Measurements from ENCODE around the gene KLHL29. TPM values are rescaled to one million over a fixed set of nuclear protein-coding genes. Genes with fewer than 3 reads are reported as not detected.

KLHL29 gene
- total RNA-seq, 1 donor from 2014 or later, result 3.3 TPM

GRCh38 chr2:23614701-23615100 lies 229.7 kb downstream of the KLHL29 start:
- no peak for DNase-seq (ENCODE audit: low spot score)
- Mint-ChIP-seq H3K27me3 (ENCODE audit: insufficient read depth) (peaks cover 3% of the 10 kb centered on the region), H3K4me3 (no peak overlapping the region), H3K9me3 (peaks cover 17% of the 10 kb centered on the region), H3K4me1 (ENCODE audit: low read depth) (peaks cover 8% of the 10 kb centered on the region), H3K36me3 (ENCODE audit: low read depth) (no peaks in the 10 kb centered on the region), H3K27ac (no peak overlapping the region)
- intact Hi-C loops (cut with micrococcal nuclease), result no loop called here

DNA sequence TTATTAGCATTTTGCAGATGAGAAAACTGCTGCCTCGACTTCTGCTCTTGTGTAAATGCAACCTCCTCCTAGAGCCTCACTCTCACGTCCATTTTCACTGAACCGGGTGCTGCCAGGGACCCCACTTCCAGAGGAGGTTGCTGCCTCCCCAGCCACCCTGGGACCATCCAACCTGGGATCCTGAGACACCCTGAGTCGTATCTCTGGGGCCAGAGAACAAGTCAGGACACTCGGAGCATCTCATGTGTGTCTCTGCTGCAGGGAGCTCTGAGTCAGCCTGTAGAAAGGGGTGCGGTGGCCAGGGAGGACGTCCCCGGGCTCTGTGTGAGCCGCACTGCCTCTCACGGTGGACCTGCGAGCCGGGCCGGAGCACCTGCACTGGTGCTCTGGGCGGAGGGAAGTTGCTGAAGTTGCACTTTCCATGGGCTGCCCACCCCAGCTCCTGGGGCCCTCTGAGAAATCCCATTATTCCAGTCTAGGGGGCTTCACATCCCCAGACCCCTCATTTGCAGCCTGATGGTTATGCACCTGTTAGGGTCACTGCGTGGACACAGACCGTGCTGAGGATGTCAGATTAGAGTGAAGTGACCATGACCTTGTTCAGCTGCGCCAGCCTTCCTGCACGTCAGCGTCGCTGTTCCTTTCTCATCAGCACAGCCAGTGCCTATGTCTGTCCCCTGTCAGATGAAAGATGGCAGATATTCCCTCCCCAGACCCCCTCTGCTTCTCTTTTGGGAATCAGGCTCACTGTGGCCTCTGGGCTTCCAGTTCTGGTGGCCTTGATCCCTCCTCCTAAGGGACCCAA lies 230.4 kb downstream of the KLHL29 start:
- Mint-ChIP-seq H3K9me3 (peaks cover 15% of the 10 kb centered on the region), H3K4me1 (ENCODE audit: low read depth) (peaks cover 8% of the 10 kb centered on the region), H3K4me3 (no peak overlapping the region), H3K27me3 (ENCODE audit: insufficient read depth) (peaks cover 3% of the 10 kb centered on the region), H3K27ac (no peak overlapping the region), H3K36me3 (ENCODE audit: low read depth) (no peaks in the 10 kb centered on the region)
- no peak for DNase-seq (ENCODE audit: low spot score)
- intact Hi-C loops (cut with micrococcal nuclease), result no loop called here

GRCh38 chr2:23616630-23617029 lies 231.7 kb downstream of the KLHL29 start:
- H3K9me3 Mint-ChIP-seq, result peaks cover 4% of the 10 kb centered on the region
- H3K4me1 Mint-ChIP-seq (ENCODE audit: low read depth), result peaks cover 8% of the 10 kb centered on the region
- H3K4me3 Mint-ChIP-seq, result no peak overlapping the region
- intact Hi-C loops (cut with micrococcal nuclease), result no loop called here
- DNase-seq (ENCODE audit: low spot score), result no peak
- no peaks in the 10 kb centered on the region for H3K36me3 Mint-ChIP-seq (ENCODE audit: low read depth)
- no peak overlapping the region for H3K27ac Mint-ChIP-seq
- peaks cover 3% of the 10 kb centered on the region for H3K27me3 Mint-ChIP-seq (ENCODE audit: insufficient read depth)

GRCh38 chr2:23617167-23617810 lies 232.3 kb downstream of the KLHL29 start:
- no peak overlapping the region for H3K27ac Mint-ChIP-seq
- no peak overlapping the region for H3K4me3 Mint-ChIP-seq
- no peaks in the 10 kb centered on the region for H3K36me3 Mint-ChIP-seq (ENCODE audit: low read depth)
- peaks cover 8% of the 10 kb centered on the region for H3K4me1 Mint-ChIP-seq (ENCODE audit: low read depth)
- H3K27me3 Mint-ChIP-seq (ENCODE audit: insufficient read depth), result peaks cover 3% of the 10 kb centered on the region
- no peak for DNase-seq (ENCODE audit: low spot score)
- H3K9me3 Mint-ChIP-seq, result no peaks in the 10 kb centered on the region
- intact Hi-C loops (cut with micrococcal nuclease), result no loop called here

- Mint-ChIP-seq H3K27ac (no peak overlapping the region), H3K9me3 (peaks cover 3% of the 10 kb centered on the region), H3K27me3 (ENCODE audit: insufficient read depth) (peaks cover 3% of the 10 kb centered on the region), H3K4me3 (no peak overlapping the region), H3K36me3 (ENCODE audit: low read depth) (no peaks in the 10 kb centered on the region), H3K4me1 (ENCODE audit: low read depth) (peaks cover 8% of the 10 kb centered on the region)
- no peak for DNase-seq (ENCODE audit: low spot score)
- intact Hi-C loops (cut with micrococcal nuclease), result no loop called here
These were observed 232.8 kb downstream of the KLHL29 start for GRCh38 chr2:23617811-23618215.

GRCh38 chr2:23618265-23618664 lies 233.3 kb downstream of the KLHL29 start:
- Mint-ChIP-seq H3K36me3 (ENCODE audit: low read depth) (no peaks in the 10 kb centered on the region), H3K4me1 (ENCODE audit: low read depth) (peaks cover 8% of the 10 kb centered on the region), H3K9me3 (peaks cover 5% of the 10 kb centered on the region), H3K4me3 (no peak overlapping the region), H3K27me3 (ENCODE audit: insufficient read depth) (peaks cover 3% of the 10 kb centered on the region), H3K27ac (no peak overlapping the region)
- no peak for DNase-seq (ENCODE audit: low spot score)
- intact Hi-C loops (cut with micrococcal nuclease), result no loop called here

DNA sequence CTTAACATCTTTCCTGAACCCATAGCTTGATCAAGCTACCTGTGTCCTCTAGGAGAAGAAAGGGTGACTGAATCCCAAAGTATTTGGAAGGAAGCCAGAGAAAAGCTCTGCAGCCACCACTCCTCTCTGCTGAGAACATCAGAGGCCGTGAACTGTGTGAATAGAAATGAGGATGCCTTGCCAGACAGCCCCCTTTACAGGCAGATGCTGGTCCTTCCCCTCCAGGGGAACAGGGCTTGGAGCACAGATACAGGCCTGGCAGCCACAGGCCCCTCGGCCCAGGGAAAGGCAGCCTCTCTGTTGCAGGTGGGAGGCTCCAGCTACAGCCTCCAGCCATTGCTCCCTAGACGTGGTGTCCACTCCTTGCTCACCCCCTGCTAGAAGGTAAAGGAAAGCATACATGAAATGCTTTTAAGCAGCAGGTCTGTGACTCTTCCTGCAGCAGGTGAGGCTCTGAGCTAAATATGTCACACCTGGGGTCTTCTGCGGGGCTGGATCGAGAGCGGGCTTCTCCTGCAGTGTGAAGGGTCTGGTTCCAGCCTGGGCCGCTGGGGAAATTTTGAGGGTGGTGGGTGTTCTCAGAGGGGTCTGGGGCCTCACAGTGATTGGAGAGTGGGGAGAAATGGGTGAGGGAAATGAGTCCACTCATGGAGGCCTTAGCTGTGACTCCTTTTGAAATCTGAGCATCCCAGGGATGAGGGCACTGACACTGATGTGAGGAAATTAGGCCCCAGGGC lies 234.0 kb downstream of the KLHL29 start:
- intact Hi-C loops (cut with micrococcal nuclease), result no loop called here
- DNase-seq (ENCODE audit: low spot score), result no peak
- Mint-ChIP-seq H3K27ac (no peak overlapping the region), H3K9me3 (peaks cover 11% of the 10 kb centered on the region), H3K27me3 (ENCODE audit: insufficient read depth) (peaks cover 3% of the 10 kb centered on the region), H3K4me1 (ENCODE audit: low read depth) (peaks cover 8% of the 10 kb centered on the region), H3K36me3 (ENCODE audit: low read depth) (no peaks in the 10 kb centered on the region), H3K4me3 (no peak overlapping the region)

DNA sequence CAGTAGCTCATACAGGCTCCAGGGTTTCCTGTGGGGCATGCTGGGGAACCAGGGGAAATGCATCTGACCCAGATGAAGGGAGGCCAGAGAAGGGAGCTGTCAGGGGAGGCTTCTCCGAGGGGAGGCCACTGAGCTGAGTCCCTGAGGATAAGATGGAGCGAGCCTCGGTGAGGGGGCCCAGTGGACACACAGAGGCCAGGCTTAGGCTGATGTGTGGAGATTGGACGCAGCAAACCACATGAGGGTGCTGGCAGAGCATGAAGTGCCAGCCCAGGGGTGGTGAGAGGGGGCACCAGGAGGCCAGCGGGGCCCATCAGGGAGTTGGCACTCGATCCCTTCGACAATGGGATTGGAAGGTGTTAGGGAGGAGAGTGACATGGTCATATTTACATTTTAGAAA lies 235.0 kb downstream of the KLHL29 start:
- H3K4me1 Mint-ChIP-seq (ENCODE audit: low read depth), result no peaks in the 10 kb centered on the region
- no peak overlapping the region for H3K27ac Mint-ChIP-seq
- peaks cover 17% of the 10 kb centered on the region for H3K9me3 Mint-ChIP-seq
- intact Hi-C loops (cut with micrococcal nuclease), result no loop called here
- no peak overlapping the region for H3K4me3 Mint-ChIP-seq
- no peak for DNase-seq (ENCODE audit: low spot score)
- peaks cover 3% of the 10 kb centered on the region for H3K27me3 Mint-ChIP-seq (ENCODE audit: insufficient read depth)
- no peaks in the 10 kb centered on the region for H3K36me3 Mint-ChIP-seq (ENCODE audit: low read depth)

DNA sequence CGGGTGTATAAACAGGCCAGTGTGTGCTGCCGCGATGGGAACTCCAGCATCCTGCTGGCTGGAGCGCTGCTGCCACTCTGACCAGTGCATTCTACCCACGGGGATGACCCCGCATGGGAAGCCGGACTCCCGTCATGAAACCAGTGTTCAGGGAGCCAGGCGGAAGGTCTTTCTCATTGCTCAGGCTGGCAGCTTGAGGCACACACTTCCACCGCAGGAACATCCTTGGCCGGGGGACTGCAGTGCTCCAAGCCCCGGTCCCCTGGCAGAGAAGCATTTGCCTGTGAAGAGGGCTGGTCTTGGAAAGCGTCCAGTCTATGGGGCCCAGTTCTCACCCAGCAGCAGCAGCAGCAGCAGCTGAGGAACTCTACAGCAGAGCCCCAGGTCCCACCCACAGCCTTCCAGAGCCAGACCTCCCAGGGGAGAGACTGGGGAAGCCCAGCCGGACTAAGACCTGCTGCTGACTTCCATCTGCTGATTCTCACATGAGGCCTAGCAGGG lies 235.9 kb downstream of the KLHL29 start:
- intact Hi-C loops (cut with micrococcal nuclease), result no loop called here
- no peak for DNase-seq (ENCODE audit: low spot score)
- Mint-ChIP-seq H3K27me3 (ENCODE audit: insufficient read depth) (peaks cover 3% of the 10 kb centered on the region), H3K36me3 (ENCODE audit: low read depth) (no peaks in the 10 kb centered on the region), H3K4me3 (no peak overlapping the region), H3K27ac (no peak overlapping the region), H3K9me3 (peaks cover 17% of the 10 kb centered on the region), H3K4me1 (ENCODE audit: low read depth) (no peaks in the 10 kb centered on the region)

- no peak overlapping the region for H3K27ac Mint-ChIP-seq
- intact Hi-C loops (cut with micrococcal nuclease), result no loop called here
- no peaks in the 10 kb centered on the region for H3K4me1 Mint-ChIP-seq (ENCODE audit: low read depth)
- no peak overlapping the region for H3K4me3 Mint-ChIP-seq
- DNase-seq (ENCODE audit: low spot score), result no peak
- no peaks in the 10 kb centered on the region for H3K36me3 Mint-ChIP-seq (ENCODE audit: low read depth)
- no peaks in the 10 kb centered on the region for H3K27me3 Mint-ChIP-seq (ENCODE audit: insufficient read depth)
- peaks cover 17% of the 10 kb centered on the region for H3K9me3 Mint-ChIP-seq
These were observed 236.6 kb downstream of the KLHL29 start for GRCh38 chr2:23621616-23622015.

DNA sequence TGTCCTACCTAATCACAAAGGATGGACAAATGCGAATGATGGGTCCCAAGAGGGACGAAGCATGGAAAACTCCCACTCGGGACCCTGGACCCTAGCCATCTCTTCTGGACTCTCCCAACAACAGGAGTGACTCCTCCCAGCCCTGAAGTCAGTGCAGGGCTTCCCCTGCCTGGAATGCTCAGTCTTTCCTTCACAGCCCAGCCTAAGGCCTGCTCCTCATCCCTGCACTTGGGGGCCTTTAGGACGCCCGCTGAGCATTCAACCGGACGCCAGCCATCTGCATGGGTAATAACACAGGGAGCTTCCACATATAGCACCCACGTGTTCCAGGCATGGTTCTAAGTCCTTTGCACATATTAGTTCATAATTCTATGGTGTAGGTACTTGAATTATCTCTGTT lies 237.5 kb downstream of the KLHL29 start:
- no peak overlapping the region for H3K27ac Mint-ChIP-seq
- H3K27me3 Mint-ChIP-seq (ENCODE audit: insufficient read depth), result no peaks in the 10 kb centered on the region
- no peaks in the 10 kb centered on the region for H3K4me1 Mint-ChIP-seq (ENCODE audit: low read depth)
- DNase-seq (ENCODE audit: low spot score), result no peak
- H3K36me3 Mint-ChIP-seq (ENCODE audit: low read depth), result no peaks in the 10 kb centered on the region
- H3K9me3 Mint-ChIP-seq, result peaks cover 17% of the 10 kb centered on the region
- intact Hi-C loops (cut with micrococcal nuclease), result no loop called here
- no peak overlapping the region for H3K4me3 Mint-ChIP-seq

DNA sequence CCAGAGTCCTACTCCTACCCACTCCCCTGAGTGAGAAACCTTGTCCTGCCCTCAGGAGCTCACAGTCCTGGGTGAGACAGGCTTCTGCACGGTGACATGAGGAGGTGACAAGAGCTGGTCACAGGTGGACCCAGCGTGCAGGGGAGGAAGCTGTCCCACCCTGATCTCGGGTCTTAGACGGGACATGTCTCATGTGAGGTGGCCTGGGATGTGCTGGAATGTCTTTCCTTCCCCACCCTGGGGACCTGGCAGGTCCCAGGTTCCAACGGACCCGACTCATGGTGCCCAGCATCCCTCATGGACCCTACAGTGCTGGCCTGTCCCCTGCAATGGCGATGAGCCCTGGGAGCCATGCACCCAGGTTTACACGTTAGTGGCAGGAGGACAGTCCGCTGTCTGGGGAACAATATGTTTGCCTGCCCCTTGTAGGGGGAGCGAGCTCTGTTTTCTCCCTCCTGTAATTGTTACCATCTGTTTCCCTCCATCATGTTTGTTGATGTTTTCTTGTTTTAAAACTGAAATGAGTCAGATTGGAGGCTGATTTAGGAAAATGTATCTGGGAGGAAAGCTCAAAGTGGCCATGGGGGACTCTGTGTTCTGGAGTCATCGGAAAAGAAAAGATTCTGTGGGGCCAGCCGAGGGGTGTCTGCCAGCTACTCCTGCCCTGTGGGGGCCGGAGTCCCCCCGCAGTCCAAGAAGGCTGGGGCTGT lies 238.1 kb downstream of the KLHL29 start:
- H3K27ac Mint-ChIP-seq, result no peak overlapping the region
- no peaks in the 10 kb centered on the region for H3K4me1 Mint-ChIP-seq (ENCODE audit: low read depth)
- no peak overlapping the region for H3K4me3 Mint-ChIP-seq
- H3K9me3 Mint-ChIP-seq, result peaks cover 17% of the 10 kb centered on the region
- intact Hi-C loops (cut with micrococcal nuclease), result no loop called here
- DNase-seq (ENCODE audit: low spot score), result no peak
- H3K27me3 Mint-ChIP-seq (ENCODE audit: insufficient read depth), result no peaks in the 10 kb centered on the region
- H3K36me3 Mint-ChIP-seq (ENCODE audit: low read depth), result no peaks in the 10 kb centered on the region
